MM.1S (cell line): ENCODE data around the gene MLPH.

ENCODE experiments used
- CTCF ChIP-seq: fragments of 300-600 bp; sonication (generic); IDR thresholded peaks from 2 replicates; pipeline ENCODE4 v1.5.1; 2016; ENCODE audit warnings: antibody characterized with exemption, low read length, mixed read lengths
- EZH2 ChIP-seq: fragments of 300-600 bp; sonication (generic); optimal IDR thresholded peaks from 2 replicates; pipeline ENCODE3; 2017; ENCODE audit warnings: low read depth, mild to moderate bottlenecking, antibody characterized with exemption, low read length, mixed read lengths
- EZH2phosphoT487 ChIP-seq: fragments of 300-600 bp; sonication (generic); IDR thresholded peaks from 2 replicates; pipeline ENCODE4 v1.6.1; 2018; ENCODE audit warnings: antibody characterized with exemption, low read length

GRCh38 chr2:237588044-237588696 lies 101.1 kb downstream of the MLPH start:
- TF ChIP-seq CTCF = no peak
- TF ChIP-seq EZH2phosphoT487 = no peak
- no peak for TF ChIP-seq EZH2
